ENCODE results near the gene HMGB4.

DNA sequence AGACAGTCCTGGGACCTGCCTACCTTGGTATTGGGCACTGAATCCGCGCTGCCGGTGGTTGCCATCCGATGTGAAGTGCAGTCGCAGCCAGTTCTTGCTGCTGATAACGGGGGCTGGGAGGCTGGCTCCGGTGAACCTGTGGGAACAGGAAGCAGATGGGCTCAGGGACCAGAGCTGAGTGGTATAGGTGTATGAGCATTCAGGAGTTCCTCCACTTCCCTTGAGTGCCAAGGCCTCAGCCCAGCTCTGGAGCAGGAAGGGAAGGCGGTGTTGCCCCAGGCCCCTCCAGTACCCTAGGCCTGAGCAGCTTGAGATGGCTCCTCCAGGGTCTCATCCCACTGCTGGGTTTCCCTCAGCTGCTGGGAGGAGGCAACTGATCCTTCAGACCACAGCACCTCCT is 17.0 kb upstream of the HMGB4 start:
- TF ChIP-seq, protein P1, sequence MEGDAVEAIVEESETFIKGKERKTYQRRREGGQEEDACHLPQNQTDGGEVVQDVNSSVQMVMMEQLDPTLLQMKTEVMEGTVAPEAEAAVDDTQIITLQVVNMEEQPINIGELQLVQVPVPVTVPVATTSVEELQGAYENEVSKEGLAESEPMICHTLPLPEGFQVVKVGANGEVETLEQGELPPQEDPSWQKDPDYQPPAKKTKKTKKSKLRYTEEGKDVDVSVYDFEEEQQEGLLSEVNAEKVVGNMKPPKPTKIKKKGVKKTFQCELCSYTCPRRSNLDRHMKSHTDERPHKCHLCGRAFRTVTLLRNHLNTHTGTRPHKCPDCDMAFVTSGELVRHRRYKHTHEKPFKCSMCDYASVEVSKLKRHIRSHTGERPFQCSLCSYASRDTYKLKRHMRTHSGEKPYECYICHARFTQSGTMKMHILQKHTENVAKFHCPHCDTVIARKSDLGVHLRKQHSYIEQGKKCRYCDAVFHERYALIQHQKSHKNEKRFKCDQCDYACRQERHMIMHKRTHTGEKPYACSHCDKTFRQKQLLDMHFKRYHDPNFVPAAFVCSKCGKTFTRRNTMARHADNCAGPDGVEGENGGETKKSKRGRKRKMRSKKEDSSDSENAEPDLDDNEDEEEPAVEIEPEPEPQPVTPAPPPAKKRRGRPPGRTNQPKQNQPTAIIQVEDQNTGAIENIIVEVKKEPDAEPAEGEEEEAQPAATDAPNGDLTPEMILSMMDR (IDR thresholded peaks at IDR 0.05): no peak
- TF ChIP-seq POLR2A (IDR thresholded peaks at IDR 0.05): no peak

All from upper lobe of left lung (tissue), 4 donors.